G401 (cell line): ENCODE data around the gene MELTF. TPM values are rescaled to one million over a fixed set of nuclear protein-coding genes. Genes with fewer than 3 reads are reported as not detected.

Source experiments
- DNase-seq: peaks from one replicate; pipeline ENCODE4 v3.0.0-alpha.2; 2015; ENCODE audit warnings: low spot score
- in situ Hi-C: cut with HindIII; loops from 2 replicates; pipeline ENCODE4 v1.10.0; 2016; ENCODE audit warnings: low sequenced_read_pairs, mixed read lengths
- total RNA-seq: library from RNA; depleted of rRNA; stranded (reverse); fragments of >200 nt; shearing (Covaris generic); gene quantifications from 2 replicates; pipeline ENCODE4 v1.2.3, GENCODE V29; 2014

MELTF gene
- total RNA-seq, 1 experiment from 2014 or later = 19.7 TPM

- in situ Hi-C loops = loop anchor here (5.0 kb wide), 1 partner anchor 38 kb away; no protein-coding TSS in a partner anchor
- DNase-seq = no peak
Observed at GRCh38 chr3:196998966-196999760, 30.5 kb downstream of the MELTF start.

- no peak for DNase-seq
- in situ Hi-C loops = loop anchor here (5.0 kb wide), 1 partner anchor 40 kb away; no protein-coding TSS in a partner anchor
Observed at GRCh38 chr3:196997311-196997710, 32.3 kb downstream of the MELTF start.

GRCh38 chr3:196996454-196997265 lies 33.0 kb downstream of the MELTF start:
- DNase-seq = no peak
- in situ Hi-C loops = loop anchor here (5.0 kb wide), 1 partner anchor 41 kb away; no protein-coding TSS in a partner anchor

- in situ Hi-C loops = loop anchor here (5.0 kb wide), 1 partner anchor 42 kb away; no protein-coding TSS in a partner anchor
- DNase-seq = peak; percentile 62
Observed at GRCh38 chr3:196995646-196996355, 33.8 kb downstream of the MELTF start.

GRCh38 chr3:196995027-196995426 lies 34.6 kb downstream of the MELTF start:
- in situ Hi-C loops = loop anchor here (5.0 kb wide), 1 partner anchor 42 kb away; no protein-coding TSS in a partner anchor
- DNase-seq = no peak

GRCh38 chr3:196994056-196994455 lies 35.6 kb downstream of the MELTF start:
- in situ Hi-C loops = no loop called here
- DNase-seq = no peak

- in situ Hi-C loops = no loop called here
- no peak for DNase-seq
Observed at GRCh38 chr3:196992461-196993065, 37.1 kb downstream of the MELTF start.

GRCh38 chr3:196991581-196992460 lies 37.8 kb downstream of the MELTF start:
- peak; percentile 67 for DNase-seq
- in situ Hi-C loops = no loop called here

GRCh38 chr3:196990601-196991007 lies 39.0 kb downstream of the MELTF start:
- DNase-seq = no peak
- in situ Hi-C loops = no loop called here

GRCh38 chr3:196989721-196990262 lies 39.8 kb downstream of the MELTF start:
- in situ Hi-C loops = no loop called here
- no peak for DNase-seq

GRCh38 chr3:196988241-196989029 lies 41.2 kb downstream of the MELTF start:
- DNase-seq = peak; percentile 25

GRCh38 chr3:196987022-196987421 lies 42.6 kb downstream of the MELTF start:
- no peak for DNase-seq

More at GRCh38 chr3:196988241-196989029, 41.2 kb downstream of the MELTF start:
- in situ Hi-C loops = no loop called here

GRCh38 chr3:196985954-196986885 lies 43.4 kb downstream of the MELTF start:
- DNase-seq = no peak
- in situ Hi-C loops = no loop called here

More at GRCh38 chr3:196987022-196987421, 42.6 kb downstream of the MELTF start:
- in situ Hi-C loops = no loop called here

GRCh38 chr3:196985298-196985697 lies 44.3 kb downstream of the MELTF start:
- in situ Hi-C loops = no loop called here
- DNase-seq = no peak

- in situ Hi-C loops = no loop called here
- no peak for DNase-seq
Observed at GRCh38 chr3:196983186-196983585, 46.4 kb downstream of the MELTF start.

GRCh38 chr3:196981657-196982056 lies 48.0 kb downstream of the MELTF start:
- in situ Hi-C loops = no loop called here
- DNase-seq = no peak
